ENCODE results near the gene VSTM2L. TPM values are rescaled to one million over a fixed set of nuclear protein-coding genes. Genes with fewer than 3 reads are reported as not detected.

VSTM2L gene
- total and polyA plus RNA-seq, 2 of the 13 experiments (the other 11 are each of a cell fraction or from before 2014, with no cell fraction given): not detected

DNA sequence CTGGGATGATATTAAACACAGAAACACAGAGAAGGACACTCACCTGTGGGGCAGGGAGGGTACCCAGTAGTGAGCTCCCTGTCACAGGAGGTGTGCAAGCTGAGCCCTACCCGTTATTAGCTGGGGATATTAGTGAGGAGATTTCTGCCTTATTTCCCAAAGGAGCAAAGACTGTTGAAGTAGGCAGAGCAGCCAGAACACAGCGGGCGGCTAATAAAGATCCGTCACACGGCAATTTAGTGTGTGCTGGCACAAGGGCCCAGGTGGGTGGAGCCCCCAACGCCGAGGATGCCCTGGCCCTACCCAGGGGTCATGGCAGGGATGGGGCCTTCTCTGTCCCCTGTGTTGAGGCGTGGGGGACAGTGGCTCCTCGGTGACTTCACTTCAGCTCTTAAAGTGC lies 8.3 kb downstream of the VSTM2L start (continued):
- TF ChIP-seq, protein P1, sequence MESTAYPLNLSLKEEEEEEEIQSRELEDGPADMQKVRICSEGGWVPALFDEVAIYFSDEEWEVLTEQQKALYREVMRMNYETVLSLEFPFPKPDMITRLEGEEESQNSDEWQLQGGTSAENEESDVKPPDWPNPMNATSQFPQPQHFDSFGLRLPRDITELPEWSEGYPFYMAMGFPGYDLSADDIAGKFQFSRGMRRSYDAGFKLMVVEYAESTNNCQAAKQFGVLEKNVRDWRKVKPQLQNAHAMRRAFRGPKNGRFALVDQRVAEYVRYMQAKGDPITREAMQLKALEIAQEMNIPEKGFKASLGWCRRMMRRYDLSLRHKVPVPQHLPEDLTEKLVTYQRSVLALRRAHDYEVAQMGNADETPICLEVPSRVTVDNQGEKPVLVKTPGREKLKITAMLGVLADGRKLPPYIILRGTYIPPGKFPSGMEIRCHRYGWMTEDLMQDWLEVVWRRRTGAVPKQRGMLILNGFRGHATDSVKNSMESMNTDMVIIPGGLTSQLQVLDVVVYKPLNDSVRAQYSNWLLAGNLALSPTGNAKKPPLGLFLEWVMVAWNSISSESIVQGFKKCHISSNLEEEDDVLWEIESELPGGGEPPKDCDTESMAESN (CRISPR knock-in tag; conservative IDR thresholded peaks at IDR 0.05): no peak
- TF ChIP-seq, protein P2, sequence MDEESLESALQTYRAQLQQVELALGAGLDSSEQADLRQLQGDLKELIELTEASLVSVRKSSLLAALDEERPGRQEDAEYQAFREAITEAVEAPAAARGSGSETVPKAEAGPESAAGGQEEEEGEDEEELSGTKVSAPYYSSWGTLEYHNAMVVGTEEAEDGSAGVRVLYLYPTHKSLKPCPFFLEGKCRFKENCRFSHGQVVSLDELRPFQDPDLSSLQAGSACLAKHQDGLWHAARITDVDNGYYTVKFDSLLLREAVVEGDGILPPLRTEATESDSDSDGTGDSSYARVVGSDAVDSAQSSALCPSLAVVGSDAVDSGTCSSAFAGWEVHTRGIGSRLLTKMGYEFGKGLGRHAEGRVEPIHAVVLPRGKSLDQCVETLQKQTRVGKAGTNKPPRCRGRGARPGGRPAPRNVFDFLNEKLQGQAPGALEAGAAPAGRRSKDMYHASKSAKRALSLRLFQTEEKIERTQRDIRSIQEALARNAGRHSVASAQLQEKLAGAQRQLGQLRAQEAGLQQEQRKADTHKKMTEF (CRISPR knock-in tag; IDR thresholded peaks at IDR 0.05): no peak

DNA sequence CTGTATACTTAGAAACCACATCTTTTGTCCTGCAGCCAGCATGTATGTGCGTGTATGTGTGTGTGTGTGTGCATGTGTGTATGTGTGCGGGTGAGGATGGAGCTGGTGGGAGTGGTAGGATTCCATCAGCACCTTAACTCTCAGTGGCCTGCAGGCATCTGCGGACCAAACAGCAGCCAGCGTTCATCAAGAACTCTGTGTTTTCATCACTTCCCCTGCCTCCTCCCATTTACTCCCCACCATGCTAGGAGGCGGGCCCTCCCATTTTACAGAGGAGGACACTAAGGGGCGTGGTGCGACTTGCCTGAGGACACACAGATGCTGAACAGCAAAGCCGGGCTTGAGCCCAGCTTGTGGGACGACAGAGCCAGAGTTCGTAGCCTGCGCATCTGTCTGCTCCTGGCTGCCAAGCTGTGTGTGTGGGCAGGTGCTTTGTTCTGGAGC lies 8.9 kb downstream of the VSTM2L start:
- no TSS peak for BruUV-seq (replicated peaks)
- ChIA-PET POLR2A (no interaction called here), CTCF (ENCODE audit: low intra/inter-chr PET ratio, low total read pairs) (no interaction called here)
- no peaks in the 10 kb centered on the region for H3K79me2 ChIP-seq (ENCODE audit: insufficient read depth, low read length)
- H3K9me3 ChIP-seq (ENCODE audit: low read length): no peaks in the 10 kb centered on the region
- H3K36me3 ChIP-seq (replicated peaks in 1 of 2; ENCODE audit: control insufficient read depth in 1 of 2, insufficient read depth in 2 of 2, low read length in 2 of 2): no peaks in the 10 kb centered on the region
- no peak overlapping the region for H3K4me2 ChIP-seq (ENCODE audit: low read depth, low read length)
- 12% methylated on average over 11 of the region's 11 CpGs for WGBS (ENCODE audit: low lambda C conversion rate)
- peaks cover 30% of the 10 kb centered on the region for H3K4me1 ChIP-seq (ENCODE audit: insufficient read depth, low read length)
- H4K20me1 ChIP-seq (ENCODE audit: insufficient read depth, low read length): no peaks in the 10 kb centered on the region
- H2AFZ ChIP-seq (ENCODE audit: low read length): no peak overlapping the region
- H3K27ac ChIP-seq (ENCODE audit: extremely low read length, insufficient read depth, low read length): no peak overlapping the region
- peaks cover 17 to 85% of the 10 kb centered on the region in 2 experiments; a peak in 4 of 5 replicates for H3K27me3 ChIP-seq (ENCODE audit: control insufficient read depth in 1 of 2, insufficient read depth in 2 of 2, low read length in 2 of 2)
- intact Hi-C loops (cut with micrococcal nuclease; ENCODE audit: unreplicated experiment) (no loop called here), in situ Hi-C loops (cut with HindIII; ENCODE audit: extremely low pct_ligation_motif_present, low pct_unique_long_range_greater_than_20kb) (no loop called here)
- no peak overlapping the region for H3K4me3 ChIP-seq (replicated peaks in 1 of 3; ENCODE audit: insufficient read depth in 1 of 3, low read depth in 2 of 3, low read length in 3 of 3)
- FAIRE-seq (no peak), ATAC-seq (no peak), DNase-seq (ENCODE audit: low spot score) (no peak)
- no peak overlapping the region for H3K9ac ChIP-seq (ENCODE audit: insufficient read depth, low read depth, low read length)
- TF ChIP-seq ATF1 (CRISPR knock-in tag; IDR thresholded peaks at IDR 0.05): no peak
- TF ChIP-seq, protein P3, sequence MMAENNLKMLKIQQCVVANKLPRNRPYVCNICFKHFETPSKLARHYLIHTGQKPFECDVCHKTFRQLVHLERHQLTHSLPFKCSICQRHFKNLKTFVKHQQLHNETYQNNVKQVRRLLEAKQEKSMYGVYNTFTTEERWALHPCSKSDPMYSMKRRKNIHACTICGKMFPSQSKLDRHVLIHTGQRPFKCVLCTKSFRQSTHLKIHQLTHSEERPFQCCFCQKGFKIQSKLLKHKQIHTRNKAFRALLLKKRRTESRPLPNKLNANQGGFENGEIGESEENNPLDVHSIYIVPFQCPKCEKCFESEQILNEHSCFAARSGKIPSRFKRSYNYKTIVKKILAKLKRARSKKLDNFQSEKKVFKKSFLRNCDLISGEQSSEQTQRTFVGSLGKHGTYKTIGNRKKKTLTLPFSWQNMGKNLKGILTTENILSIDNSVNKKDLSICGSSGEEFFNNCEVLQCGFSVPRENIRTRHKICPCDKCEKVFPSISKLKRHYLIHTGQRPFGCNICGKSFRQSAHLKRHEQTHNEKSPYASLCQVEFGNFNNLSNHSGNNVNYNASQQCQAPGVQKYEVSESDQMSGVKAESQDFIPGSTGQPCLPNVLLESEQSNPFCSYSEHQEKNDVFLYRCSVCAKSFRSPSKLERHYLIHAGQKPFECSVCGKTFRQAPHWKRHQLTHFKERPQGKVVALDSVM (CRISPR knock-in tag; IDR thresholded peaks at IDR 0.05): no peak
- TF ChIP-seq ZNF138 (CRISPR knock-in tag; IDR thresholded peaks at IDR 0.05; ENCODE audit: low read depth): no peak
- no peak for TF ChIP-seq TARDBP (CRISPR knock-in tag; IDR thresholded peaks at IDR 0.05)
- 0 out of 2 replicates have a peak, but pooled peaks have one; percentile 31 for TF ChIP-seq HOXA9 (CRISPR knock-in tag; IDR thresholded peaks at IDR 0.05; ENCODE audit: borderline replicate concordance)
- no peak for TF ChIP-seq ZNF20 (CRISPR knock-in tag; IDR thresholded peaks at IDR 0.05)
- TF ChIP-seq, protein P4, sequence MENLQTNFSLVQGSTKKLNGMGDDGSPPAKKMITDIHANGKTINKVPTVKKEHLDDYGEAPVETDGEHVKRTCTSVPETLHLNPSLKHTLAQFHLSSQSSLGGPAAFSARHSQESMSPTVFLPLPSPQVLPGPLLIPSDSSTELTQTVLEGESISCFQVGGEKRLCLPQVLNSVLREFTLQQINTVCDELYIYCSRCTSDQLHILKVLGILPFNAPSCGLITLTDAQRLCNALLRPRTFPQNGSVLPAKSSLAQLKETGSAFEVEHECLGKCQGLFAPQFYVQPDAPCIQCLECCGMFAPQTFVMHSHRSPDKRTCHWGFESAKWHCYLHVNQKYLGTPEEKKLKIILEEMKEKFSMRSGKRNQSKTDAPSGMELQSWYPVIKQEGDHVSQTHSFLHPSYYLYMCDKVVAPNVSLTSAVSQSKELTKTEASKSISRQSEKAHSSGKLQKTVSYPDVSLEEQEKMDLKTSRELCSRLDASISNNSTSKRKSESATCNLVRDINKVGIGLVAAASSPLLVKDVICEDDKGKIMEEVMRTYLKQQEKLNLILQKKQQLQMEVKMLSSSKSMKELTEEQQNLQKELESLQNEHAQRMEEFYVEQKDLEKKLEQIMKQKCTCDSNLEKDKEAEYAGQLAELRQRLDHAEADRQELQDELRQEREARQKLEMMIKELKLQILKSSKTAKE (CRISPR knock-in tag; IDR thresholded peaks at IDR 0.05; ENCODE audit: borderline replicate concordance): 0 out of 2 replicates have a peak, but pooled peaks have one; percentile 3
- TF ChIP-seq, protein P5, sequence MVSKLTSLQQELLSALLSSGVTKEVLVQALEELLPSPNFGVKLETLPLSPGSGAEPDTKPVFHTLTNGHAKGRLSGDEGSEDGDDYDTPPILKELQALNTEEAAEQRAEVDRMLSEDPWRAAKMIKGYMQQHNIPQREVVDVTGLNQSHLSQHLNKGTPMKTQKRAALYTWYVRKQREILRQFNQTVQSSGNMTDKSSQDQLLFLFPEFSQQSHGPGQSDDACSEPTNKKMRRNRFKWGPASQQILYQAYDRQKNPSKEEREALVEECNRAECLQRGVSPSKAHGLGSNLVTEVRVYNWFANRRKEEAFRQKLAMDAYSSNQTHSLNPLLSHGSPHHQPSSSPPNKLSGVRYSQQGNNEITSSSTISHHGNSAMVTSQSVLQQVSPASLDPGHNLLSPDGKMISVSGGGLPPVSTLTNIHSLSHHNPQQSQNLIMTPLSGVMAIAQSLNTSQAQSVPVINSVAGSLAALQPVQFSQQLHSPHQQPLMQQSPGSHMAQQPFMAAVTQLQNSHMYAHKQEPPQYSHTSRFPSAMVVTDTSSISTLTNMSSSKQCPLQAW (CRISPR knock-in tag; IDR thresholded peaks at IDR 0.05): no peak

All from HepG2 (cell line).